Measurements from ENCODE around the gene HK3.

GRCh38 chr5:176938472-176938871 lies 39.3 kb upstream of the HK3 start:
- TF ChIP-seq CTCF (conservative IDR thresholded peaks at IDR 0.05; ENCODE audit: low read length) (no peak), EZH2phosphoT487 (IDR thresholded peaks at IDR 0.05; ENCODE audit: borderline replicate concordance) (no peak)
